Raji (cell line): ENCODE measurements around the gene GALP.

Experiments
- POLR2A ChIP-seq: IDR thresholded peaks from 2 replicates; pipeline ENCODE4 v1.6.1; 2011; ENCODE audit warnings: low read depth, low read length, control low read depth; ENCODE audit not compliant: insufficient read depth

The GALP gene

GRCh38 chr19:56142087-56142787, 33.6 kb upstream of the GALP start:
- no peak for TF ChIP-seq POLR2A

DNA sequence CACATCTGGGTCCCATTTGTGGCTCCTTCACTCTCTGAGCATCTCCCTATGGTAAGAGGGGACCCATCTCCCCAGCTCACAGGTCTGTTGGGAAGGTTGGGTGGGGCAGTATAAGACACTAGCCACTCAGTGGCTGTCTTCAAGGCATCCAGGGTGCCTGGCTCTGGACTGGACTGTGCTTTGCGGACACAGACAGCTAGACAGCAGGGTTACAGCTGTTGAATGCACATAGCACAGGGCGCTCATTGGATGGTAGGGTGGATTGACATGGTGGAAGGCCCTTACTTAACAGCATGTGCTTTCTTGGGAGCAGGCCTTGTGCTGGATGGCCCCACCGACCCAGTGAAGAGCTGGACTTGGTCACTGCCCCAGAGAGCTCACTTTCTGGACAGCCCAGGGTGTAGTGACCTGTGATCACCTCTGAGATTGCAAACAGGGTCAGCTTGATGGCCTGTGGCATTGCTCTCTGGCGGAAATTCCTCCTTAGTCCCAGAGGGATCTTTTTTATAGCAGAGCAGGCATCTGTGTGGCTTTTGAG, 32.8 kb upstream of the GALP start:
- no peak for TF ChIP-seq POLR2A

DNA sequence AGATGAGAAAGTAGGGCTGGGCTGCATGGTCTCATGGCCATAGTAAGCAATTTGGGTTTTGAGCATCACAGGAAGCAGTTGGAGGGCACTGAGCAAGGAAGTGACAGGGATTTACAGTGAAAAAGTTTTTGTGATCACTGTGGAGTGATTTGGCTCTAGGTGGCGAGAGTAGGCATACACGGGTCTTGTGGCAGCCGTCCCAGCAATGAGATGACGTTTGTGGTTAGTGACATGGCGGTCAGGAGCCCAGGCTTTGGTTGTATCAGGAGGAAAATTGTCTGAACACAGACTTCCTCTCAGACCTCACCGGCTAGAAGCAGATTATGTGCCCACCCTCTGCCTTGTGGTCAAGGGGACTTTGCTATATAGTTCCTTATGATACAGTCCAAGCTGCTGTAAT, 31.4 kb upstream of the GALP start:
- no peak for TF ChIP-seq POLR2A

GRCh38 chr19:56144831-56145230, 31.0 kb upstream of the GALP start:
- no peak for TF ChIP-seq POLR2A

DNA sequence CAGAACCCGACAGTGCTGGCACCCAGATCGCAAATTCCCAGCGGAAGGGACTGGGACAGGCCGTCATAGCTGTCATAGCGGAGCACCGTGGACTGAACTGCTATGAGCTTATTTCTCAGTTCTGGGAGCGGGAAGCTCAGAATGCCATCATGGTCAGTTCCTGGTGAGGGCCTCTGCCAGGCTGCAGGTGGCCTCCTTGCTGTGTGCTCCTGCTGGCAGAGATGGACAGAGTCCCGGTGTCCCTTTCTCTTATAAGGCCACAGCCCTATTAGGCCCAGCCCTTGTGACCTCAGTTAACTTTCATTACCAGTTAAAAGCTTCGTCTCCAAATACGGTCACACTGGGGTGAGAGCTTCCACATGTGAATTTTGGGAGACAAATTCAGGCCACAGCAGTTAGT, 30.1 kb upstream of the GALP start:
- TF ChIP-seq POLR2A, result no peak

GRCh38 chr19:56146904-56147303, 28.9 kb upstream of the GALP start:
- no peak for TF ChIP-seq POLR2A

DNA sequence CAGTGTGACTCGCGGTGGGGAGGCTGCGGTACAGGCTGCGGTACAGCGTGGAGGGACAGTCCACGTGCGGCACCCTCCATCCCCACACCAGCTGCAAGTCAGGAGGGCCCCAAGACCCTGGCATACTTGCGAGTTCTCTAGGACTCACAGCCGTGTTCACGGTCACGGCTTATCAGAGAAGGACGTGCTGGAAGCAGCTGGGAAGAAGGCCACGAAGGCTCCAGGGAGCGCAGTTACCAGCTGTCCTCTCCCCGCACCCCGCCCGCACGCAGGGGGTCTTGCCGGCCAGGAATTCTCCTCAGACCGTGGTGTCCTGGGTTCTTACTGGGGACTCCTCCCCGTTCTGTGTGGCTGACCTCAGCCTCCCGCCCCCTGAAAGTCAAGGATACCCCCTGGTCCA, 28.5 kb upstream of the GALP start:
- TF ChIP-seq POLR2A, result no peak

DNA sequence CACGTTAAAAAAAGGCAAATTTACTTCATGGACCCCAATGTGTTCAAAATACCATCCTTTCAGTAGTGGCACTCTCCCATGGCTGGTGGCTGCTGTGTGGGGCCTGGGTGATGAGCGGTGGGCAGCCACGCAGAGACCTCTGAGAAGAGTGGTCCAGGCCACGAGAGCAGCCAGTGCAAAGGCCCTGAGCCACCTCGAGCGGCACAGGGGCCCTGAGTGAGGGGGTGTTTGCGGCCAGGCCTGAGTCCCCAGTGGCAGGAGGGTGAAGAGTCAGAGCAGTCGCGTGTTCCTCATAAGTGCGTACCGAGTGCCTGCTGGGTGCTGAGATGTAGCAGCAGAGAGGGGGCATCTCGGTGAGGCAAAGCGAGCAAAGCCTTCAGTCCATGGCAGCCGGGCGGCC, 27.7 kb upstream of the GALP start:
- TF ChIP-seq POLR2A, result no peak

DNA sequence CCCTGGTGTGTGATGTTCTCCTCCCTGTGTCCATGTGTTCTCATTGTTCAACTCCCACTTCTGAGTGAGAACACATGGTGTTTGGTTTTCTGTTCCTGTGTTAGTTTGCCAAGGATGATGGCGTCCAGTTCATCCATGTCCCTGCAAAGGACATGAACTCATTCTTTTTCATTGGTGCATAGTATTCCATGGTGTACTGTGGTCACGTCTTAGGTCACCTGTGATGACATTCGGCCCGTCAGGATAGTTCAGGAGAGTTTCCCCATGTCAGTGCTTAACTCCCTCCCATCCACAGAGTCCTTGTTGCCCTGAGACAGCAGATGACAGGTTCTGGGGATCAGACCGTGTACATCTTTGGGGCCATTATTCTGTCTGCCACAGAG, 26.2 kb upstream of the GALP start:
- TF ChIP-seq POLR2A, result no peak

- no peak for TF ChIP-seq POLR2A
These were observed 25.4 kb upstream of the GALP start for GRCh38 chr19:56150358-56150757.

GRCh38 chr19:56152644-56153043, 23.2 kb upstream of the GALP start:
- TF ChIP-seq POLR2A, result no peak

DNA sequence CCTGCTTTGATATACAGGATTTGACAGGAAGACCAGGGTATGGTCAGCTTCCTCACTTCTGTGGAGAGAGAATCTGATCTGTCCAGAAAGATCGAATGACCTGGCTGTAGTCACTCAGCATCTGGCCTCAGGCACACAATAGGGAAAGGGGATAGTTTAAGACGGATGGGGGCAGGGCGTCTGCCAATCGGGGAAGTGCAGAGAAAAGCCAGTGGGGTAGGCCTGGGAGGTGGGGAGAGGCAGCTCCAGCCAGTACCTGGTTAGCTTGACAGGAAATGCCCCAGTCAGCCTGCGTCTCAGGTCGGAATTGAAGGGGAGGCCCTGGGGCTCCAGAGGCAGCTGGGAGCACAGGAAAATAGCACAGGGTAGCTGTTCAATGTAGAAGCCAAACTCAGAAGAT, 22.3 kb upstream of the GALP start:
- no peak for TF ChIP-seq POLR2A

- no peak for TF ChIP-seq POLR2A
These were observed 20.6 kb upstream of the GALP start for GRCh38 chr19:56155124-56155687.

- TF ChIP-seq POLR2A, result no peak
These were observed 19.0 kb upstream of the GALP start for GRCh38 chr19:56156768-56157167.

DNA sequence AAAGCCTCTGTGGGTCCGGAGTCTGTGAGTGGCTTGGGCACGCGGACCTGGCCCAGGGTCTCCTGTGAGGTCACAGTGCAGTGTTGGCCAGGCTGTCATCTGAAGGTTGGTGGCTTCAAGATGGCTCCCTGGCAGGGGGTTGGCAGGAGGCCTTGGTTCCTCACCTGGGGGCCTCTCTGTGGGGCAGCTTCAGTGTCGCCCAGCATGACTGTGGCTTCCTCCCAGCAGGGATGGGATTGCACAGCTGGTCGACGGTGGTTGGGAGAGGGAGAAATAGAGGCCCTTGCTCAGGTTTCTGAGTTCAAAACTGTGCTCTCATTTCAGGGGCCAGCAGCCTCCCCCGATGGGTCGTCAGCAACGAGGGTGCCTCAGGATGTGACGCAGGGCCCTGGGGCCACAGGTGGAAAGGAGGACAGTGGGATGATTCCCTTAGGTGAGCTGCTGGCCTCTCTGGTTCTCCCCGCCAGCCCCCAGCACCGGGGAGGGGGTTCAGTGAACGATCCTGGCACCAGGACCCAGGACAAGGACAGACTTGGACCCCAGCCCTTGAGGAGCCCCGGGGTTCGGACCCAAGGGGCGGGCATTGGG, 17.5 kb upstream of the GALP start:
- no peak for TF ChIP-seq POLR2A

- TF ChIP-seq POLR2A, result no peak
These were observed 16.7 kb upstream of the GALP start for GRCh38 chr19:56159009-56159559.

- no peak for TF ChIP-seq POLR2A
These were observed 16.1 kb upstream of the GALP start for GRCh38 chr19:56159622-56160271.
